Kidney capillary endothelial cell (primary cell): ENCODE data around the gene ATP2B1.

Experiments used
- DNase-seq: peaks from one replicate; pipeline ENCODE4 v3.0.0-alpha.2; 2018; ENCODE audit warnings: low spot score

Gene ATP2B1

GRCh38 chr12:89539426-89540223 lies 169.0 kb downstream of the ATP2B1 start:
- no peak for DNase-seq

GRCh38 chr12:89538897-89539296 lies 169.7 kb downstream of the ATP2B1 start:
- DNase-seq, result no peak
